Naive thymus-derived CD8-positive, alpha-beta T cell (primary cell): ENCODE results near the gene MAN1A1. TPM values are rescaled to one million over a fixed set of nuclear protein-coding genes. Genes with fewer than 3 reads are reported as not detected.
A peak's percentile ranks its signal among the peaks of the same experiment; 100 is the strongest.

Experiments
- ATAC-seq, 2 donors: fragments of 150-1000 bp; cut with Tn5 transposase in 1 of 2; sonication (Bioruptor Pico), chemical (Tn5 transposase) in 1 of 2; 1 replicate in 1 of 2; 2 replicates in 1 of 2; pipeline ENCODE4 v1.10.0; 2021; ENCODE audit warnings: mild to moderate bottlenecking in 2 of 2, moderate library complexity in 2 of 2
- POLR2A ChIA-PET: fragments of 350-600 bp; sonication (Branson Sonifier 250); formaldehyde crosslinking; loops from one replicate; lab custom pipeline; 2021; ENCODE audit warnings: antibody characterized with exemption; lab: Charles Lee
- DNase-seq, 10 donors: peaks; one replicate each; pipeline versions ENCODE4 v3.0.0 to v3.0.0-alpha.2; 2020 to 2022
- H3K27ac Mint-ChIP-seq, 10 donors: one replicate each; pipeline ENCODE4 v1.8.0; 2020 to 2022; ENCODE audit warnings: mild to moderate bottlenecking in 10 of 10, mixed read lengths in 10 of 10, moderate library complexity in 4 of 10, inconsistent platforms in 1 of 10
- H3K27me3 Mint-ChIP-seq, 5 donors: one replicate each; pipeline ENCODE4 v1.8.0; 2021 to 2022; ENCODE audit warnings: mixed read lengths in 5 of 5
- H3K36me3 Mint-ChIP-seq, 3 donors: one replicate each; pipeline ENCODE4 v1.8.0; 2020 to 2022; ENCODE audit warnings: mixed read lengths in 3 of 3, mild to moderate bottlenecking in 2 of 3, inconsistent platforms in 1 of 3
- H3K4me1 Mint-ChIP-seq, 4 donors: one replicate each; pipeline ENCODE4 v1.8.0; 2021 to 2022; ENCODE audit warnings: mixed read lengths in 4 of 4
- H3K4me3 Mint-ChIP-seq, 10 donors: one replicate each; pipeline ENCODE4 v1.8.0; 2020 to 2022; ENCODE audit warnings: mild to moderate bottlenecking in 10 of 10, mixed read lengths in 10 of 10, moderate library complexity in 6 of 10, inconsistent platforms in 1 of 10
- H3K9me3 Mint-ChIP-seq, 9 donors: one replicate each; pipeline ENCODE4 v1.8.0; 2020 to 2022; ENCODE audit warnings: mixed read lengths in 9 of 9, mild to moderate bottlenecking in 3 of 9, inconsistent platforms in 1 of 9, moderate library complexity in 1 of 9
- polyA plus RNA-seq, 3 donors: library from polyadenylated mRNA; unstranded; fragments of 300-500 nt; fragmentation: Illumina TruSeq; gene quantifications; one replicate each; pipeline ENCODE4 v1.2.3, GENCODE V29; 2021
- total RNA-seq, 8 experiments: library from RNA in 2 of 8; stranded (reverse) in 2 of 8; gene quantifications; one replicate each; pipeline ENCODE4 v1.2.3 and lab custom pipeline; 2021 to 2026

The MAN1A1 gene
- total and polyA plus RNA-seq, 5 experiments from 2014 or later, result 6.1 to 17.9 (median 8.6) TPM

GRCh38 chr6:119322034-119322433 lies 27.5 kb downstream of the MAN1A1 start:
- peak overlapping the region in 1 of 10 donors; percentile 43 for H3K4me3 Mint-ChIP-seq
- DNase-seq (no peak), ATAC-seq (no peak)
- POLR2A ChIA-PET, result interaction anchor here (0.9 kb wide), 1 partner anchor 8 kb away, joined by 4 read pairs; no protein-coding TSS in a partner anchor
- peaks cover 15 to 27% (median 22%) of the 10 kb centered on the region in 4 donors for H3K4me1 Mint-ChIP-seq
- no peaks in the 10 kb centered on the region for H3K27me3 Mint-ChIP-seq
- H3K9me3 Mint-ChIP-seq, result no peaks in the 10 kb centered on the region
- H3K27ac Mint-ChIP-seq, result peak overlapping the region in 2 of 10 donors; percentile 31 to 67
- H3K36me3 Mint-ChIP-seq, result no peaks in the 10 kb centered on the region

GRCh38 chr6:119319694-119320093 lies 29.9 kb downstream of the MAN1A1 start:
- no peaks in the 10 kb centered on the region for H3K27me3 Mint-ChIP-seq
- H3K4me3 Mint-ChIP-seq, result no peak overlapping the region
- no peaks in the 10 kb centered on the region for H3K9me3 Mint-ChIP-seq
- no peak overlapping the region for H3K27ac Mint-ChIP-seq
- POLR2A ChIA-PET, result no interaction called here
- DNase-seq (no peak), ATAC-seq (no peak)
- peaks cover 14 to 47% (median 32%) of the 10 kb centered on the region in 4 donors for H3K4me1 Mint-ChIP-seq
- no peaks in the 10 kb centered on the region for H3K36me3 Mint-ChIP-seq

GRCh38 chr6:119318730-119319129 lies 30.8 kb downstream of the MAN1A1 start:
- Mint-ChIP-seq H3K4me3 (no peak overlapping the region), H3K36me3 (no peaks in the 10 kb centered on the region), H3K9me3 (no peaks in the 10 kb centered on the region), H3K27ac (no peak overlapping the region), H3K4me1 (peaks cover 23 to 57% (median 40%) of the 10 kb centered on the region in 4 donors), H3K27me3 (no peaks in the 10 kb centered on the region)
- ATAC-seq, result no peak
- DNase-seq, result no peak
- POLR2A ChIA-PET, result no interaction called here

GRCh38 chr6:119318176-119318575 lies 31.4 kb downstream of the MAN1A1 start:
- Mint-ChIP-seq H3K27me3 (no peaks in the 10 kb centered on the region), H3K4me1 (peaks cover 23 to 57% (median 40%) of the 10 kb centered on the region in 4 donors), H3K9me3 (no peaks in the 10 kb centered on the region), H3K36me3 (no peaks in the 10 kb centered on the region), H3K27ac (no peak overlapping the region), H3K4me3 (no peak overlapping the region)
- POLR2A ChIA-PET, result no interaction called here
- ATAC-seq (no peak), DNase-seq (no peak)

- ATAC-seq (no peak), DNase-seq (no peak)
- no peak overlapping the region for H3K4me3 Mint-ChIP-seq
- H3K27me3 Mint-ChIP-seq, result no peaks in the 10 kb centered on the region
- no peaks in the 10 kb centered on the region for H3K9me3 Mint-ChIP-seq
- H3K27ac Mint-ChIP-seq, result no peak overlapping the region
- no peaks in the 10 kb centered on the region for H3K36me3 Mint-ChIP-seq
- peaks cover 20 to 57% (median 39%) of the 10 kb centered on the region in 4 donors for H3K4me1 Mint-ChIP-seq
- POLR2A ChIA-PET, result no interaction called here
Measured at GRCh38 chr6:119317007-119317406, 32.6 kb downstream of the MAN1A1 start.

GRCh38 chr6:119314885-119315272 lies 34.7 kb downstream of the MAN1A1 start:
- Mint-ChIP-seq H3K27ac (peak overlapping the region; percentile 90 to 99 (median 96)), H3K4me1 (peaks cover 22 to 62% (median 40%) of the 10 kb centered on the region in 4 donors), H3K27me3 (no peaks in the 10 kb centered on the region), H3K36me3 (no peaks in the 10 kb centered on the region), H3K9me3 (no peaks in the 10 kb centered on the region), H3K4me3 (peak overlapping the region; percentile 55 to 82 (median 76))
- ATAC-seq (peak; percentile 33 to 38), DNase-seq (peak in 2 of 10 donors; percentile 16 to 26)
- POLR2A ChIA-PET, result interaction anchor here (0.9 to 1.7 kb wide), 4 partner anchors 8 to 36 kb away, joined by 3 to 6 read pairs (median 4); no protein-coding TSS in a partner anchor

- no peaks in the 10 kb centered on the region for H3K36me3 Mint-ChIP-seq
- ATAC-seq, result peak; percentile 76 to 78
- peak in 5 of 10 donors; percentile 22 to 64 (median 51) for DNase-seq
- peak overlapping the region; percentile 55 to 82 (median 76) for H3K4me3 Mint-ChIP-seq
- H3K9me3 Mint-ChIP-seq, result no peaks in the 10 kb centered on the region
- H3K27ac Mint-ChIP-seq, result peak overlapping the region; percentile 90 to 99 (median 96)
- no peaks in the 10 kb centered on the region for H3K27me3 Mint-ChIP-seq
- H3K4me1 Mint-ChIP-seq, result peaks cover 22 to 66% (median 40%) of the 10 kb centered on the region in 4 donors
- POLR2A ChIA-PET, result interaction anchor here (0.7 to 1.7 kb wide), 6 partner anchors 8 to 676 kb away, joined by 3 to 6 read pairs (median 4); no protein-coding TSS in a partner anchor
Measured at GRCh38 chr6:119313937-119314884, 35.4 kb downstream of the MAN1A1 start.

- Mint-ChIP-seq H3K9me3 (no peaks in the 10 kb centered on the region), H3K4me1 (peaks cover 24 to 72% (median 40%) of the 10 kb centered on the region in 4 donors)
- POLR2A ChIA-PET, result interaction anchor here (0.9 kb wide), 1 partner anchor 7 kb away, joined by 4 read pairs; no protein-coding TSS in a partner anchor
Measured at GRCh38 chr6:119312875-119313338, 36.7 kb downstream of the MAN1A1 start.

GRCh38 chr6:119312441-119312840 lies 37.1 kb downstream of the MAN1A1 start:
- no peak for DNase-seq
- Mint-ChIP-seq H3K4me1 (peaks cover 25 to 74% (median 40%) of the 10 kb centered on the region in 4 donors), H3K36me3 (no peaks in the 10 kb centered on the region), H3K27me3 (no peaks in the 10 kb centered on the region), H3K4me3 (peak overlapping the region in 5 of 10 donors; percentile 69 to 82 (median 75)), H3K9me3 (no peaks in the 10 kb centered on the region), H3K27ac (peak overlapping the region in 5 of 10 donors; percentile 28 to 96 (median 66))
- POLR2A ChIA-PET, result no interaction called here
- ATAC-seq, result no peak

More at GRCh38 chr6:119312875-119313338, 36.7 kb downstream of the MAN1A1 start:
- DNase-seq (peak in 2 of 10 donors; percentile 25), ATAC-seq (peak in 1 of 2 donors; percentile 46)
- peak overlapping the region in 9 of 10 donors; percentile 81 to 98 (median 86) for H3K27ac Mint-ChIP-seq
- H3K27me3 Mint-ChIP-seq, result no peaks in the 10 kb centered on the region
- H3K36me3 Mint-ChIP-seq, result no peaks in the 10 kb centered on the region
- H3K4me3 Mint-ChIP-seq, result peak overlapping the region; percentile 44 to 82 (median 70)

- DNase-seq (no peak), ATAC-seq (no peak)
- no peaks in the 10 kb centered on the region for H3K27me3 Mint-ChIP-seq
- peaks cover 25 to 69% (median 40%) of the 10 kb centered on the region in 4 donors for H3K4me1 Mint-ChIP-seq
- H3K4me3 Mint-ChIP-seq, result no peak overlapping the region
- H3K36me3 Mint-ChIP-seq, result peaks cover 0 to 2% (median 0%) of the 10 kb centered on the region in 3 donors
- H3K27ac Mint-ChIP-seq, result peak overlapping the region in 2 of 10 donors; percentile 23 to 37
- H3K9me3 Mint-ChIP-seq, result no peaks in the 10 kb centered on the region
- POLR2A ChIA-PET, result interaction anchor here (0.5 kb wide), 1 partner anchor 418 kb away, joined by 3 read pairs; no protein-coding TSS in a partner anchor
Measured at GRCh38 chr6:119311514-119312142, 37.9 kb downstream of the MAN1A1 start.

- peak overlapping the region in 1 of 10 donors; percentile 9 for H3K27ac Mint-ChIP-seq
- ATAC-seq (no peak), DNase-seq (no peak)
- H3K36me3 Mint-ChIP-seq, result peaks cover 0 to 9% (median 0%) of the 10 kb centered on the region in 3 donors
- POLR2A ChIA-PET, result no interaction called here
- H3K4me1 Mint-ChIP-seq, result peaks cover 25 to 61% (median 38%) of the 10 kb centered on the region in 4 donors
- H3K9me3 Mint-ChIP-seq, result no peaks in the 10 kb centered on the region
- H3K4me3 Mint-ChIP-seq, result no peak overlapping the region
- no peaks in the 10 kb centered on the region for H3K27me3 Mint-ChIP-seq
Measured at GRCh38 chr6:119310486-119311036, 39.0 kb downstream of the MAN1A1 start.
